Liver (tissue), 9 donors: Measurements from ENCODE around the gene TAS2R1. TPM values are rescaled to one million over a fixed set of nuclear protein-coding genes. Genes with fewer than 3 reads are reported as not detected.

Source experiments
- DNase-seq: peaks from one replicate; pipeline ENCODE4 v3.0.0-alpha.2; 2017; ENCODE audit warnings: low spot score
- H3K27ac ChIP-seq, 2 donors: one replicate each; pipeline ENCODE4 v1.7.0; 2013; ENCODE audit warnings: inconsistent platforms in 2 of 2, low read length in 2 of 2, control low read depth in 1 of 2, low read depth in 1 of 2, mild to moderate bottlenecking in 1 of 2
- H3K27me3 ChIP-seq, 4 donors: one replicate each; pipeline versions ENCODE4 v1.6.1 to v1.7.0; 2013; ENCODE audit warnings: low read length in 3 of 4, inconsistent platforms in 1 of 4, mild to moderate bottlenecking in 1 of 4, moderate library complexity in 1 of 4; ENCODE audit not compliant: control insufficient read depth in 4 of 4, insufficient read depth in 4 of 4
- H3K36me3 ChIP-seq, 4 donors: one replicate each; pipeline versions ENCODE4 v1.6.1 to v1.7.0; 2013; ENCODE audit warnings: low read length in 3 of 4, mild to moderate bottlenecking in 3 of 4, low read depth in 1 of 4, moderate library complexity in 1 of 4; ENCODE audit not compliant: control insufficient read depth in 4 of 4, insufficient read depth in 3 of 4
- H3K4me1 ChIP-seq, 4 donors: one replicate each; pipeline versions ENCODE4 v1.6.1 to v1.7.0; 2013; ENCODE audit warnings: low read length in 3 of 4, mild to moderate bottlenecking in 3 of 4, moderate library complexity in 1 of 4; ENCODE audit not compliant: control insufficient read depth in 4 of 4, insufficient read depth in 4 of 4
- H3K4me3 ChIP-seq, 3 donors: one replicate each; pipeline versions ENCODE4 v1.6.1 to v1.7.0; 2013; ENCODE audit warnings: low read length in 3 of 3, control low read depth in 1 of 3, low read depth in 1 of 3, mild to moderate bottlenecking in 1 of 3
- H3K9ac ChIP-seq, 2 donors: one replicate each; pipeline ENCODE4 v1.7.0; 2013; ENCODE audit warnings: low read length in 2 of 2, mild to moderate bottlenecking in 2 of 2, moderate library complexity in 2 of 2, control low read depth in 1 of 2, low read depth in 1 of 2
- H3K9me3 ChIP-seq, 4 donors: one replicate each; pipeline versions ENCODE4 v1.6.1 to v1.7.0; 2013; ENCODE audit warnings: low read length in 3 of 4; ENCODE audit not compliant: control insufficient read depth in 4 of 4
- ATF3 ChIP-seq: IDR thresholded peaks from 2 replicates; pipeline ENCODE4 v1.6.1; 2016; ENCODE audit warnings: antibody characterized with exemption
- CTCF ChIP-seq: fragments of 150-350 bp; IDR thresholded peaks from 2 replicates; pipeline ENCODE4 v1.5.1; 2017; ENCODE audit warnings: improper control_type of control experiment, low read depth, low read length; ENCODE audit not compliant: missing input control
- EGR1 ChIP-seq, 2 donors: IDR thresholded peaks; 2 replicates each; pipeline ENCODE4 v1.6.1; 2016 to 2018; ENCODE audit warnings: antibody characterized with exemption in 2 of 2, low read depth in 2 of 2
- FOXA1 ChIP-seq: IDR thresholded peaks from 2 replicates; pipeline ENCODE4 v1.6.1; 2016; ENCODE audit warnings: antibody characterized with exemption
- FOXA2 ChIP-seq: IDR thresholded peaks from 2 replicates; pipeline ENCODE4 v1.6.1; 2016; ENCODE audit warnings: antibody characterized with exemption
- GABPA ChIP-seq, 2 donors: IDR thresholded peaks in 1 of 2; conservative IDR thresholded peaks in 1 of 2; 2 replicates each; pipeline ENCODE4 v1.6.1; 2016; ENCODE audit warnings: antibody characterized with exemption in 2 of 2, mild to moderate bottlenecking in 1 of 2, moderate library complexity in 1 of 2
- HNF4A ChIP-seq, 2 donors: conservative IDR thresholded peaks; 2 replicates each; pipeline ENCODE4 v1.6.1; 2016; ENCODE audit warnings: antibody characterized with exemption in 2 of 2, mild to moderate bottlenecking in 2 of 2
- HNF4G ChIP-seq: IDR thresholded peaks from 2 replicates; pipeline ENCODE4 v1.6.1; 2016; ENCODE audit warnings: antibody characterized with exemption
- JUND ChIP-seq, 2 donors: IDR thresholded peaks; 2 replicates each; pipeline ENCODE4 v1.6.1; 2016; ENCODE audit warnings: antibody characterized with exemption in 2 of 2
- MAX ChIP-seq: IDR thresholded peaks from 2 replicates; pipeline ENCODE4 v1.6.1; 2016; ENCODE audit warnings: antibody characterized with exemption
- NR2F2 ChIP-seq: IDR thresholded peaks from 2 replicates; pipeline ENCODE4 v1.6.1; 2016; ENCODE audit warnings: antibody characterized with exemption
- RAD21 ChIP-seq, 2 donors: IDR thresholded peaks; 2 replicates each; pipeline ENCODE4 v1.6.1; 2016; ENCODE audit warnings: antibody characterized with exemption in 2 of 2, mild to moderate bottlenecking in 2 of 2
- REST ChIP-seq: IDR thresholded peaks from 2 replicates; pipeline ENCODE4 v1.6.1; 2016; ENCODE audit warnings: antibody characterized with exemption, mild to moderate bottlenecking
- RXRA ChIP-seq, 2 donors: IDR thresholded peaks; 2 replicates each; pipeline ENCODE4 v1.6.1; 2017 to 2018; ENCODE audit warnings: antibody characterized with exemption in 2 of 2, mild to moderate bottlenecking in 1 of 2
- SP1 ChIP-seq: IDR thresholded peaks from 2 replicates; pipeline ENCODE4 v1.6.1; 2018; ENCODE audit warnings: antibody characterized with exemption, mild to moderate bottlenecking
- TAF1 ChIP-seq: conservative IDR thresholded peaks from 2 replicates; pipeline ENCODE4 v1.6.1; 2016; ENCODE audit warnings: antibody characterized with exemption, mild to moderate bottlenecking
- YY1 ChIP-seq: IDR thresholded peaks from 2 replicates; pipeline ENCODE4 v1.6.1; 2016; ENCODE audit warnings: antibody characterized with exemption, mild to moderate bottlenecking
- ZBTB33 ChIP-seq: IDR thresholded peaks from 2 replicates; pipeline ENCODE4 v1.6.1; 2016; ENCODE audit warnings: antibody characterized with exemption
- WGBS: extraction: QIAGEN DNeasy Blood & Tissue Kit; methylation state at CpG from one replicate; pipeline ENCODE4 v1.1.7; 2013; 5-methylcytosine and 5-hydroxymethylcytosine counted together
- polyA plus RNA-seq, 2 donors: library from polyadenylated mRNA; stranded (reverse) in 1 of 2; unstranded in 1 of 2; fragments of 200-250 nt in 1 of 2; fragments of >200 nt in 1 of 2; fragmentation: Nextera tagmentation in 1 of 2; extraction: Ambion mirVana in 1 of 2; gene quantifications; one replicate each; pipeline versions ENCODE4 v1.2.1 to v1.2.3, GENCODE V29; 2013 to 2015
- total RNA-seq, 2 donors: library from RNA; depleted of rRNA; stranded (reverse); fragments of >200 nt; gene quantifications; one replicate each; pipeline ENCODE4 v1.2.3, GENCODE V29; 2014
- donor health status: healthy.
- donor health status: healthy.
- donor health status: healthy.
- donor health status: healthy.
- donor health status: healthy.

The TAS2R1 gene
- total and polyA plus RNA-seq, 4 donors: not detected

- TF ChIP-seq ATF3 (no peak), FOXA1 (no peak)
Measured at GRCh38 chr5:9596824-9597223, 33.3 kb downstream of the TAS2R1 start (continued).

GRCh38 chr5:9596171-9596780 is 33.9 kb downstream of the TAS2R1 start:
- Histone ChIP-seq H3K9me3 (no peaks in the 10 kb centered on the region), H3K27me3 (no peaks in the 10 kb centered on the region)
- WGBS: 58% methylated on average over 6 of the region's 6 CpGs

More at GRCh38 chr5:9596171-9596780, 33.9 kb downstream of the TAS2R1 start:
- DNase-seq: no peak
- Histone ChIP-seq H3K4me3 (no peak overlapping the region), H3K36me3 (no peaks in the 10 kb centered on the region), H3K27ac (no peak overlapping the region), H3K9ac (no peak overlapping the region), H3K4me1 (no peaks in the 10 kb centered on the region)
- TF ChIP-seq HNF4G: no peak
- no peak for TF ChIP-seq NR2F2
- TF ChIP-seq MAX: no peak
- no peak for TF ChIP-seq FOXA1
- no peak for TF ChIP-seq REST
- no peak for TF ChIP-seq EGR1 (IDR thresholded peaks at IDR 0.05; ENCODE audit: low read depth in 2 of 2)
- TF ChIP-seq CTCF: no peak
- no peak for TF ChIP-seq GABPA (IDR thresholded peaks at IDR 0.05 in 1 of 2, conservative IDR thresholded peaks at IDR 0.05 in 1 of 2)
- no peak for TF ChIP-seq TAF1
- no peak for TF ChIP-seq ZBTB33
- no peak for TF ChIP-seq RAD21 (IDR thresholded peaks at IDR 0.05)
- TF ChIP-seq JUND (IDR thresholded peaks at IDR 0.05): no peak
- no peak for TF ChIP-seq SP1
- TF ChIP-seq YY1: no peak
- no peak for TF ChIP-seq RXRA (IDR thresholded peaks at IDR 0.05)
- TF ChIP-seq HNF4A (conservative IDR thresholded peaks at IDR 0.05): no peak
- TF ChIP-seq ATF3: no peak
- no peak for TF ChIP-seq FOXA2
